GM20000 (cell line): ENCODE data around the gene SLC39A3.

ENCODE experiments used
- DNase-seq: peaks from one replicate; pipeline ENCODE4 v3.0.0; 2012; ENCODE audit warnings: low spot score
- CTCF ChIP-seq: IDR thresholded peaks from 2 replicates; pipeline ENCODE4 v1.5.1; 2012; ENCODE audit warnings: mild to moderate bottlenecking, control low read depth; ENCODE audit errors: extremely low read depth, missing control alignments

The SLC39A3 gene

GRCh38 chr19:2740314-2740656 lies 468 bp upstream of the SLC39A3 start:
- no peak for DNase-seq
- no peak for TF ChIP-seq CTCF

- no peak for DNase-seq
- no peak for TF ChIP-seq CTCF
Measured at GRCh38 chr19:2736550-2737190, 3.1 kb downstream of the SLC39A3 start.

- DNase-seq = no peak
- TF ChIP-seq CTCF = no peak
Measured at GRCh38 chr19:2735374-2735773, 4.4 kb downstream of the SLC39A3 start.

GRCh38 chr19:2734589-2735288 lies 5.1 kb downstream of the SLC39A3 start:
- DNase-seq = no peak
- TF ChIP-seq CTCF = no peak

GRCh38 chr19:2733930-2734588 lies 5.8 kb downstream of the SLC39A3 start:
- TF ChIP-seq CTCF = no peak
- DNase-seq = no peak

GRCh38 chr19:2732883-2733282 lies 6.9 kb downstream of the SLC39A3 start:
- no peak for TF ChIP-seq CTCF
- DNase-seq = no peak

GRCh38 chr19:2732157-2732725 lies 7.6 kb downstream of the SLC39A3 start:
- DNase-seq = no peak
- TF ChIP-seq CTCF = no peak
